ENCODE results near the gene NRIP2.

DNA sequence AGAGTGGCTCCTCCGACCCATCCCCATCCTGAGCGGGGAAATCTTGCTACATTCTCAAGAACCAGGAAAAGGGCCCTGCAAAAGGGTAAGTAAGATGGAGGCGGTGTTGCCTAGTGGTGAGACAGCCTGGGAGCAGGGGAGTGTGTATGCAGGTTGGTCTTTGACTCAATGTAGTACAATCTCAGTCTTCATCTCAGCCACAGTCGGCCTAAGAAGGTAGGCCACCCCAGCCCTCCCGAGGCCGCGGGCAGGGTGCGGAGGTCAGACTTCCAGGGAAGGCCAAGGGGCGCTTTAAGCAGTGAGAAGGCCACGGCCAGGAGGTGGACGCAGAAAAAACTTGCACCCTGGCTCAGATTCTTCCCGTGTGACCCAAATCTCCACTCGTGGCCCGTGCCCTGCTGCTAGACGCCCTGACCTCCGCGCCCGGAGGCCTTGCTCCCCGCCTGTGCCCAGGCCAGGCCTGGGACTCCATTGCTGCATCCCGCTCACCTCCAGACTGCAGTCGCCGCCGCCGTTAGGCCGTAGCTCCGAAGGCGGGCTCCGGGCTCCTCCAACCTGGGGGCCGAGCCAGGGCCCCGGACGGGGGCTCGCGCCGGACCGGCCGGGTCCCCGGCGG, 41.7 kb upstream of the NRIP2 start:
- TF ChIP-seq POLR2AphosphoS5 (IDR thresholded peaks at IDR 0.05; ENCODE audit: insufficient read depth, low read depth, low read length) (no peak), CTCF (IDR thresholded peaks at IDR 0.05; ENCODE audit: extremely low read depth in 1 of 2, insufficient read depth in 1 of 2, low read depth in 1 of 2, low read length in 2 of 2) (no peak), EZH2 (IDR thresholded peaks at IDR 0.05; ENCODE audit: borderline replicate concordance, low read depth, low read length, severe bottlenecking) (no peak), GATA2 (IDR thresholded peaks at IDR 0.05; ENCODE audit: insufficient read depth, insufficient read length, low read depth, low read length) (no peak), POLR2A (IDR thresholded peaks at IDR 0.05; ENCODE audit: low read depth, low read length) (no peak), JUN (IDR thresholded peaks at IDR 0.05; ENCODE audit: borderline replicate concordance, insufficient read depth, insufficient read length, low read depth) (no peak)

All from endothelial cell of umbilical vein (primary cell).